Suprapubic skin (tissue), 4 donors: Measurements from ENCODE around the gene COL4A1.

Source experiments
- POLR2A ChIP-seq, 2 donors: fragments of 450-650 bp; IDR thresholded peaks; one replicate each; pipeline ENCODE4 v1.6.1; 2017; ENCODE audit warnings: antibody characterized with exemption in 2 of 2, mild to moderate bottlenecking in 2 of 2, moderate library complexity in 2 of 2
- POLR2AphosphoS5 ChIP-seq, 3 donors: sonication (generic); formaldehyde crosslinking; IDR thresholded peaks; one replicate each; pipeline ENCODE4 v1.6.1; 2017; ENCODE audit warnings: antibody characterized with exemption in 3 of 3
- TF ChIP-seq, protein P1 (sequence below), 2 donors: fragments of 200-600 bp in 1 of 2; fragments of 450-650 bp in 1 of 2; sonication (generic) in 1 of 2; IDR thresholded peaks; one replicate each; pipeline ENCODE4 v1.5.1; 2016 to 2019; ENCODE audit warnings: antibody characterized with exemption in 2 of 2, mild to moderate bottlenecking in 1 of 2, moderate library complexity in 1 of 2

GRCh38 chr13:110334841-110335490 lies 28.0 kb upstream of the COL4A1 start:
- TF ChIP-seq, protein P1, sequence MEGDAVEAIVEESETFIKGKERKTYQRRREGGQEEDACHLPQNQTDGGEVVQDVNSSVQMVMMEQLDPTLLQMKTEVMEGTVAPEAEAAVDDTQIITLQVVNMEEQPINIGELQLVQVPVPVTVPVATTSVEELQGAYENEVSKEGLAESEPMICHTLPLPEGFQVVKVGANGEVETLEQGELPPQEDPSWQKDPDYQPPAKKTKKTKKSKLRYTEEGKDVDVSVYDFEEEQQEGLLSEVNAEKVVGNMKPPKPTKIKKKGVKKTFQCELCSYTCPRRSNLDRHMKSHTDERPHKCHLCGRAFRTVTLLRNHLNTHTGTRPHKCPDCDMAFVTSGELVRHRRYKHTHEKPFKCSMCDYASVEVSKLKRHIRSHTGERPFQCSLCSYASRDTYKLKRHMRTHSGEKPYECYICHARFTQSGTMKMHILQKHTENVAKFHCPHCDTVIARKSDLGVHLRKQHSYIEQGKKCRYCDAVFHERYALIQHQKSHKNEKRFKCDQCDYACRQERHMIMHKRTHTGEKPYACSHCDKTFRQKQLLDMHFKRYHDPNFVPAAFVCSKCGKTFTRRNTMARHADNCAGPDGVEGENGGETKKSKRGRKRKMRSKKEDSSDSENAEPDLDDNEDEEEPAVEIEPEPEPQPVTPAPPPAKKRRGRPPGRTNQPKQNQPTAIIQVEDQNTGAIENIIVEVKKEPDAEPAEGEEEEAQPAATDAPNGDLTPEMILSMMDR (IDR thresholded peaks at IDR 0.05), result no peak
- no peak for TF ChIP-seq POLR2AphosphoS5 (IDR thresholded peaks at IDR 0.05)
- TF ChIP-seq POLR2A (IDR thresholded peaks at IDR 0.05), result no peak
